MCF 10A (cell line): ENCODE data around the gene DCLRE1B. TPM values are rescaled to one million over a fixed set of nuclear protein-coding genes. Genes with fewer than 3 reads are reported as not detected.

Experiments used
- BruUV-seq: library from RNA; stranded (reverse); fragments of 400-500 nt; replicated peaks from 2 replicates; lab custom pipeline; 2021; lab: Mats Ljungman, UMichigan
- CTCF ChIA-PET: fragments of 300-600 bp; sonication (Branson Sonifier 250); formaldehyde crosslinking; extraction: SDS; loops from one replicate; lab custom pipeline; 2021; ENCODE audit warnings: antibody characterized with exemption, inconsistent platforms; lab: Yijun Ruan, JAX
- POLR2A ChIA-PET: fragments of 300-600, 350-650 bp; sonication (Branson Sonifier 250); formaldehyde crosslinking; extraction: SDS; loops from one replicate; lab custom pipeline; 2020; ENCODE audit warnings: antibody characterized with exemption, inconsistent platforms; lab: Yijun Ruan, JAX
- DNase-seq: peaks from one replicate; pipeline ENCODE4 v3.0.0-alpha.2; 2018; ENCODE audit not compliant: unreplicated experiment
- H3K27ac Mint-ChIP-seq: one replicate; pipeline ENCODE4 v1.8.0; 2022; ENCODE audit warnings: mild to moderate bottlenecking, low read depth, mixed read lengths; ENCODE audit not compliant: unreplicated experiment
- H3K27me3 Mint-ChIP-seq: one replicate; pipeline ENCODE4 v1.8.0; 2022; ENCODE audit warnings: mixed read lengths; ENCODE audit not compliant: insufficient read depth, unreplicated experiment
- H3K36me3 Mint-ChIP-seq: one replicate; pipeline ENCODE4 v1.8.0; 2022; ENCODE audit warnings: mild to moderate bottlenecking, moderate library complexity, mixed read lengths; ENCODE audit not compliant: insufficient read depth, unreplicated experiment
- H3K4me1 Mint-ChIP-seq: one replicate; pipeline ENCODE4 v1.8.0; 2022; ENCODE audit warnings: mixed read lengths; ENCODE audit not compliant: insufficient read depth, unreplicated experiment
- H3K4me3 Mint-ChIP-seq: one replicate; pipeline ENCODE4 v1.8.0; 2022; ENCODE audit warnings: mild to moderate bottlenecking, moderate library complexity, mixed read lengths; ENCODE audit not compliant: unreplicated experiment
- H3K9me3 Mint-ChIP-seq: one replicate; pipeline ENCODE4 v1.8.0; 2022; ENCODE audit warnings: mixed read lengths; ENCODE audit not compliant: unreplicated experiment
- CTCF ChIP-seq: fragments of 200-600 bp; IDR thresholded peaks from one replicate; pipeline ENCODE4 v1.8.0; 2022; ENCODE audit warnings: antibody characterized with exemption, mild to moderate bottlenecking; ENCODE audit not compliant: unreplicated experiment
- intact Hi-C: fragments of 100-400 bp; cut with micrococcal nuclease; formaldehyde crosslinking; loops from 2 replicates; pipeline ENCODE4 v1.14.1; 2022
- total RNA-seq: library from RNA; stranded (reverse); gene quantifications from 2 replicates; pipeline ENCODE4 v1.2.3, GENCODE V29; 2022

The DCLRE1B gene
- total RNA-seq, 1 experiment from 2014 or later = 8.1 TPM

GRCh38 chr1:113913887-113914664 is 8.9 kb downstream of the DCLRE1B start:
- BruUV-seq = no TSS peak
- Mint-ChIP-seq H3K27ac (no peak overlapping the region), H3K4me3 (no peak overlapping the region), H3K27me3 (no peaks in the 10 kb centered on the region), H3K9me3 (no peaks in the 10 kb centered on the region), H3K4me1 (peaks cover 13% of the 10 kb centered on the region), H3K36me3 (peaks cover 15% of the 10 kb centered on the region)
- TF ChIP-seq CTCF = no peak
- CTCF ChIA-PET = interaction anchor here (1.0 to 1.2 kb wide), 2 partner anchors 15 to 79 kb away, joined by 4 to 5 read pairs; partner anchors contain the start of gene HIPK1
- DNase-seq = no peak
- POLR2A ChIA-PET = interaction anchor here (0.6 to 4.7 kb wide), 4 partner anchors 9 to 40 kb away, joined by 3 to 41 read pairs (median 4); partner anchors contain the start of genes DCLRE1B and HIPK1
- intact Hi-C loops = no loop called here

- Mint-ChIP-seq H3K4me3 (no peak overlapping the region), H3K4me1 (peaks cover 13% of the 10 kb centered on the region), H3K27ac (no peak overlapping the region), H3K36me3 (no peaks in the 10 kb centered on the region), H3K9me3 (no peaks in the 10 kb centered on the region), H3K27me3 (no peaks in the 10 kb centered on the region)
- no TSS peak for BruUV-seq
- no peak for TF ChIP-seq CTCF
- no peak for DNase-seq
- POLR2A ChIA-PET = interaction anchor here (4.7 kb wide), 1 partner anchor 13 kb away, joined by 41 read pairs; the partner anchor contains the start of gene HIPK1
- CTCF ChIA-PET = interaction anchor here (0.7 kb wide), 2 partner anchors 13 to 1106 kb away, joined by 3 to 4 read pairs; partner anchors contain the start of gene AP4B1
- intact Hi-C loops = no loop called here
Measured at GRCh38 chr1:113916974-113917373, 11.8 kb downstream of the DCLRE1B start.

GRCh38 chr1:113917400-113918082 is 12.4 kb downstream of the DCLRE1B start:
- Mint-ChIP-seq H3K9me3 (no peaks in the 10 kb centered on the region), H3K27ac (no peak overlapping the region), H3K27me3 (no peaks in the 10 kb centered on the region), H3K4me3 (no peak overlapping the region), H3K4me1 (peaks cover 13% of the 10 kb centered on the region), H3K36me3 (no peaks in the 10 kb centered on the region)
- POLR2A ChIA-PET = interaction anchor here (1.3 to 4.7 kb wide), 2 partner anchors 12 kb away, joined by 3 to 41 read pairs; partner anchors contain the start of genes DCLRE1B and HIPK1
- DNase-seq = peak; percentile 60
- CTCF ChIA-PET = no interaction called here
- TF ChIP-seq CTCF = no peak
- intact Hi-C loops = no loop called here
- no TSS peak for BruUV-seq

- H3K4me3 Mint-ChIP-seq = no peak overlapping the region
- DNase-seq = no peak
- no peaks in the 10 kb centered on the region for H3K36me3 Mint-ChIP-seq
- no TSS peak for BruUV-seq
- intact Hi-C loops = no loop called here
- no peak for TF ChIP-seq CTCF
- CTCF ChIA-PET = no interaction called here
- H3K4me1 Mint-ChIP-seq = peaks cover 13% of the 10 kb centered on the region
- POLR2A ChIA-PET = interaction anchor here (1.3 to 4.7 kb wide), 2 partner anchors 11 to 13 kb away, joined by 3 to 41 read pairs; partner anchors contain the start of genes DCLRE1B and HIPK1
- H3K9me3 Mint-ChIP-seq = no peaks in the 10 kb centered on the region
- no peaks in the 10 kb centered on the region for H3K27me3 Mint-ChIP-seq
- H3K27ac Mint-ChIP-seq = no peak overlapping the region
Measured at GRCh38 chr1:113918243-113918642, 13.1 kb downstream of the DCLRE1B start.
